Measurements from ENCODE around the gene BCL2L15. TPM values are rescaled to one million over a fixed set of nuclear protein-coding genes. Genes with fewer than 3 reads are reported as not detected.

BCL2L15 gene
- total and polyA plus RNA-seq, 2 of the 13 experiments (the other 11 are each of a cell fraction or from before 2014, with no cell fraction given), result 0.03 to 0.27 TPM

DNA sequence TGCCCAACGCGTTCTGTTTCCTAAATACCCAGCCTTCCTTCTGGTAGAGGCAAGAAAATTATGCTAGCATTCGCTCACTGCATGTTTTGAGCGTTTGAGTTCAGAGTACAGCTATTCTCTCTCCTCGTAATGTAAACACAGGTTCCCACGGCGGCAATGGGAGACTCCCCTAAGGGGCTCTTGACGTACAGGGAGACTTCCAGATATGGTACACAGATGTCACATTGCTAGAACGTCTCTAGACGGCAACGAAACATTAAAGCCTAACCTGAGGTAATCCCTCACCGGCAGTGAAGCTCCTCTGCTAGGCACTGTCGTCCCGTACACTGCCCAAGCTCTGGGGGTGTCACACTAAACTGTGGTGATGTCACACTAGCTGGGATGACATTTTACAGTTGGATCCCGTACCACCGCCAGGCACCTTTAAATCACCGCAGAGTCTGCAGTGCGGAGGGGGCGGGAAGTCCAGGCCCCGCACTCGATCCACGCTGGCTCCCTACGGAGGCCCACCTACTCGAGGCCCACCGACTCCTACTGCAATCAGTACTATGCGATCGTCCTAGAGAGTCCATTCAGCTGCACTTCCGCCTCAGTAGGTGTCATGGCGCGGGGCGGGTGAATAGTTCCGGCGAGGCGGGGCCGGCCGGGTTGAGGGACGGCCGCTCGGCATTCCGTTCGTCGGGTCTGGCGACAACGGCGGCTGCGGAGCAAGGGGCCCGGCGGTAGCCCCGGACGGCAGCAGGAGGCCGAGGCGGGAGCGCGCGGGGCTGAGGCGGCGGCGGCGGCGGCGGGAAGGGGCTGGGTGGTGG lies 41.8 kb upstream of the BCL2L15 start, which contains the start of gene HIPK1 (continued):
- TF ChIP-seq SNAPC5 (CRISPR knock-in tag; IDR thresholded peaks at IDR 0.05; ENCODE audit: borderline replicate concordance), result peak; percentile 68; the same call in 1 of the 2 replicates
- no peak for TF ChIP-seq HES4 (CRISPR knock-in tag; IDR thresholded peaks at IDR 0.05; ENCODE audit: borderline replicate concordance)
- no peak for TF ChIP-seq ATAD3A (CRISPR knock-in tag; IDR thresholded peaks at IDR 0.05)
- no peak for TF ChIP-seq ZNF20 (CRISPR knock-in tag; IDR thresholded peaks at IDR 0.05)
- no peak for TF ChIP-seq ZNF569 (CRISPR knock-in tag; IDR thresholded peaks at IDR 0.05; ENCODE audit: borderline replicate concordance)
- TF ChIP-seq ZNF142 (CRISPR knock-in tag; IDR thresholded peaks at IDR 0.05), result no peak
- no peak; the same call in 1 of the 2 replicates for TF ChIP-seq ZBTB20 (CRISPR knock-in tag; IDR thresholded peaks at IDR 0.05; ENCODE audit: borderline replicate concordance, low read depth)
- TF ChIP-seq KLF16 (CRISPR knock-in tag; IDR thresholded peaks at IDR 0.05), result peak in 1 of 2 experiments; percentile 85; a peak in 2 of 4 replicates
- TF ChIP-seq ZFP36L2 (CRISPR knock-in tag; IDR thresholded peaks at IDR 0.05), result no peak
- TF ChIP-seq ZNF672 (CRISPR knock-in tag; IDR thresholded peaks at IDR 0.05), result no peak
- TF ChIP-seq JUN (CRISPR knock-in tag; IDR thresholded peaks at IDR 0.05), result no peak; the same call in 1 of the 2 replicates
- TF ChIP-seq ZNF567 (CRISPR knock-in tag; IDR thresholded peaks at IDR 0.05; ENCODE audit: borderline replicate concordance), result 0 out of 2 replicates have a peak, but pooled peaks have one; percentile 50
- TF ChIP-seq ZNF367 (CRISPR knock-in tag; IDR thresholded peaks at IDR 0.05; ENCODE audit: borderline replicate concordance), result peak; percentile 72; the same call in 1 of the 2 replicates
- no peak for TF ChIP-seq SP1 (IDR thresholded peaks at IDR 0.05)
- peak; percentile 83 for TF ChIP-seq SP1 (CRISPR knock-in tag; IDR thresholded peaks at IDR 0.05)
- TF ChIP-seq ZNF616 (CRISPR knock-in tag; IDR thresholded peaks at IDR 0.05; ENCODE audit: low read depth), result no peak; the same call in 1 of the 2 replicates
- TF ChIP-seq, protein P1, sequence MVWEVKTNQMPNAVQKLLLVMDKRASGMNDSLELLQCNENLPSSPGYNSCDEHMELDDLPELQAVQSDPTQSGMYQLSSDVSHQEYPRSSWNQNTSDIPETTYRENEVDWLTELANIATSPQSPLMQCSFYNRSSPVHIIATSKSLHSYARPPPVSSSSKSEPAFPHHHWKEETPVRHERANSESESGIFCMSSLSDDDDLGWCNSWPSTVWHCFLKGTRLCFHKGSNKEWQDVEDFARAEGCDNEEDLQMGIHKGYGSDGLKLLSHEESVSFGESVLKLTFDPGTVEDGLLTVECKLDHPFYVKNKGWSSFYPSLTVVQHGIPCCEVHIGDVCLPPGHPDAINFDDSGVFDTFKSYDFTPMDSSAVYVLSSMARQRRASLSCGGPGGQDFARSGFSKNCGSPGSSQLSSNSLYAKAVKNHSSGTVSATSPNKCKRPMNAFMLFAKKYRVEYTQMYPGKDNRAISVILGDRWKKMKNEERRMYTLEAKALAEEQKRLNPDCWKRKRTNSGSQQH (CRISPR knock-in tag; IDR thresholded peaks at IDR 0.05; ENCODE audit: low read depth), result peak; percentile 48; the same call in 1 of the 2 replicates
- TF ChIP-seq TEF (CRISPR knock-in tag; IDR thresholded peaks at IDR 0.05), result peak; percentile 61; the same call in 1 of the 2 replicates
- peak; percentile 54; the same call in 1 of the 2 replicates for TF ChIP-seq ZNF431 (CRISPR knock-in tag; IDR thresholded peaks at IDR 0.05; ENCODE audit: borderline replicate concordance, low read depth)
- peak; percentile 67 for TF ChIP-seq RFX5 (IDR thresholded peaks at IDR 0.05; ENCODE audit: low read depth, low read length)
- no peak for TF ChIP-seq CENPBD1 (CRISPR knock-in tag; IDR thresholded peaks at IDR 0.05; ENCODE audit: borderline replicate concordance, low read depth)

Measured in HepG2 (cell line).